ENCODE measurements around the gene COL20A1. TPM values are rescaled to one million over a fixed set of nuclear protein-coding genes. Genes with fewer than 3 reads are reported as not detected.

The COL20A1 gene
- total and polyA plus RNA-seq, 2 of the 13 experiments (the other 11 are each of a cell fraction or from before 2014, with no cell fraction given), result not detected

- Histone ChIP-seq H3K79me2 (ENCODE audit: insufficient read depth, low read length) (no peaks in the 10 kb centered on the region), H3K4me3 (replicated peaks in 1 of 3; ENCODE audit: insufficient read depth in 1 of 3, low read depth in 2 of 3, low read length in 3 of 3) (no peak overlapping the region), H3K27ac (ENCODE audit: extremely low read length, insufficient read depth, low read length) (no peak overlapping the region), H3K9me3 (ENCODE audit: low read length) (no peaks in the 10 kb centered on the region), H3K4me1 (ENCODE audit: insufficient read depth, low read length) (peaks cover 39% of the 10 kb centered on the region), H4K20me1 (ENCODE audit: insufficient read depth, low read length) (peaks cover 11% of the 10 kb centered on the region; the same call in 1 of the 2 replicates), H3K36me3 (replicated peaks in 1 of 2; ENCODE audit: control insufficient read depth in 1 of 2, insufficient read depth in 2 of 2, low read length in 2 of 2) (no peaks in the 10 kb centered on the region), H3K4me2 (ENCODE audit: low read depth, low read length) (no peak overlapping the region), H3K27me3 (ENCODE audit: control insufficient read depth in 1 of 2, insufficient read depth in 2 of 2, low read length in 2 of 2) (peaks cover 7 to 41% of the 10 kb centered on the region in 2 experiments; a peak in 4 of 5 replicates), H2AFZ (ENCODE audit: low read length) (no peak overlapping the region), H3K9ac (ENCODE audit: insufficient read depth, low read depth, low read length) (no peak overlapping the region)
- CTCF ChIA-PET (ENCODE audit: low intra/inter-chr PET ratio, low total read pairs), result interaction anchor here (3.9 kb wide), 1 partner anchor 68 kb away, joined by 18 read pairs; no protein-coding TSS in a partner anchor
- DNase-seq (ENCODE audit: low spot score) (no peak), FAIRE-seq (no peak), ATAC-seq (no peak)
- intact Hi-C loops (cut with micrococcal nuclease; ENCODE audit: unreplicated experiment), result no loop called here
- in situ Hi-C loops (cut with HindIII; ENCODE audit: extremely low pct_ligation_motif_present, low pct_unique_long_range_greater_than_20kb), result no loop called here
- WGBS (ENCODE audit: low lambda C conversion rate), result 28% methylated on average over 15 of the region's 15 CpGs
- POLR2A ChIA-PET, result interaction anchor here (0.6 to 1.8 kb wide), 4 partner anchors 10 to 68 kb away, joined by 3 to 7 read pairs (median 4); no protein-coding TSS in a partner anchor
- BruUV-seq (replicated peaks), result no TSS peak
- TF ChIP-seq MAFK (conservative IDR thresholded peaks at IDR 0.05 in 1 of 2, IDR thresholded peaks at IDR 0.05 in 1 of 2; ENCODE audit: low read length in 2 of 2) (peak; percentile 58 to 76), CREB3 (CRISPR knock-in tag; IDR thresholded peaks at IDR 0.05) (no peak), ZNF773 (CRISPR knock-in tag; IDR thresholded peaks at IDR 0.05; ENCODE audit: borderline replicate concordance) (0 out of 2 replicates have a peak, but pooled peaks have one; percentile 53), CREB1 (IDR thresholded peaks at IDR 0.05) (peak; percentile 78), CREB1 (CRISPR knock-in tag; IDR thresholded peaks at IDR 0.05) (no peak)
Measured at GRCh38 chr20:63377951-63378381, 85.0 kb downstream of the COL20A1 start.

GRCh38 chr20:63378626-63379025, 85.6 kb downstream of the COL20A1 start:
- BruUV-seq (replicated peaks), result no TSS peak
- FAIRE-seq, result no peak
- H3K36me3 ChIP-seq (replicated peaks in 1 of 2; ENCODE audit: control insufficient read depth in 1 of 2, insufficient read depth in 2 of 2, low read length in 2 of 2), result no peaks in the 10 kb centered on the region
- H3K4me3 ChIP-seq (replicated peaks in 1 of 3; ENCODE audit: insufficient read depth in 1 of 3, low read depth in 2 of 3, low read length in 3 of 3), result no peak overlapping the region
- H3K27me3 ChIP-seq (ENCODE audit: control insufficient read depth in 1 of 2, insufficient read depth in 2 of 2, low read length in 2 of 2), result peaks cover 5 to 41% of the 10 kb centered on the region in 2 experiments; a peak in 4 of 5 replicates
- in situ Hi-C loops (cut with HindIII; ENCODE audit: extremely low pct_ligation_motif_present, low pct_unique_long_range_greater_than_20kb) (no loop called here), intact Hi-C loops (cut with micrococcal nuclease; ENCODE audit: unreplicated experiment) (no loop called here)
- no peak for DNase-seq (ENCODE audit: low spot score)
- no peaks in the 10 kb centered on the region for H3K79me2 ChIP-seq (ENCODE audit: insufficient read depth, low read length)
- CTCF ChIA-PET (ENCODE audit: low intra/inter-chr PET ratio, low total read pairs), result interaction anchor here (3.9 kb wide), 1 partner anchor 68 kb away, joined by 18 read pairs; no protein-coding TSS in a partner anchor
- H3K9me3 ChIP-seq (ENCODE audit: low read length), result no peaks in the 10 kb centered on the region
- H3K4me2 ChIP-seq (ENCODE audit: low read depth, low read length), result no peak overlapping the region
- 32% methylated on average over 12 of the region's 12 CpGs for WGBS (ENCODE audit: low lambda C conversion rate)
- ATAC-seq, result 0 out of 3 replicates have a peak, but pooled peaks have one; percentile 10
- POLR2A ChIA-PET, result interaction anchor here (0.6 to 1.8 kb wide), 3 partner anchors 11 to 69 kb away, joined by 3 to 7 read pairs (median 4); no protein-coding TSS in a partner anchor
- peaks cover 39% of the 10 kb centered on the region for H3K4me1 ChIP-seq (ENCODE audit: insufficient read depth, low read length)
- H4K20me1 ChIP-seq (ENCODE audit: insufficient read depth, low read length), result peaks cover 11% of the 10 kb centered on the region; the same call in 1 of the 2 replicates
- H2AFZ ChIP-seq (ENCODE audit: low read length), result no peak overlapping the region
- no peak overlapping the region for H3K27ac ChIP-seq (ENCODE audit: extremely low read length, insufficient read depth, low read length)
- no peak overlapping the region for H3K9ac ChIP-seq (ENCODE audit: insufficient read depth, low read depth, low read length)
- TF ChIP-seq MIER2 (CRISPR knock-in tag; IDR thresholded peaks at IDR 0.05) (peak; percentile 98), THAP8 (CRISPR knock-in tag; IDR thresholded peaks at IDR 0.05; ENCODE audit: borderline replicate concordance) (no peak), XRCC5 (optimal IDR thresholded peaks at IDR 0.05; ENCODE audit: low read length) (no peak), SP2 (CRISPR knock-in tag; IDR thresholded peaks at IDR 0.05) (no peak), ZNF549 (CRISPR knock-in tag; IDR thresholded peaks at IDR 0.05) (no peak), MLX (CRISPR knock-in tag; IDR thresholded peaks at IDR 0.05) (no peak), ZFX (CRISPR knock-in tag; IDR thresholded peaks at IDR 0.05; ENCODE audit: low read depth) (peak; percentile 54; the same call in 1 of the 2 replicates), ETV6 (CRISPR knock-in tag; conservative IDR thresholded peaks at IDR 0.05) (peak; percentile 77; the same call in 1 of the 2 replicates), NR0B2 (CRISPR knock-in tag; IDR thresholded peaks at IDR 0.05) (peak; percentile 45; the same call in 1 of the 2 replicates), ZSCAN22 (CRISPR knock-in tag; IDR thresholded peaks at IDR 0.05) (no peak)
